ENCODE results near the gene PLXNA3.
A peak's percentile ranks its signal among the peaks of the same experiment; 100 is the strongest.
"Not testable (repeated sequence)": the region's sequence is repeated elsewhere in the genome, so short reads cannot be mapped to it uniquely, and the experiment has no call there.

Gene PLXNA3

GRCh38 chrX:154478728-154479622 lies 20.9 kb downstream of the PLXNA3 start, which contains the start of gene LAGE3:
TSS of gene LAGE3 (minus strand) at chrX:154479281. CDS start at chrX:154478915, 366 bp downstream.
- DNase-seq (ENCODE audit: low read depth in 2 of 2): peak; percentile 82 to 87

- no peak for DNase-seq (ENCODE audit: low read depth in 2 of 2)
Measured at GRCh38 chrX:154481195-154481594, 23.1 kb downstream of the PLXNA3 start.

GRCh38 chrX:154481911-154482601 lies 24.0 kb downstream of the PLXNA3 start:
- DNase-seq (ENCODE audit: low read depth in 2 of 2): no peak

GRCh38 chrX:154482786-154483185 lies 24.7 kb downstream of the PLXNA3 start:
- no peak for DNase-seq (ENCODE audit: low read depth in 2 of 2)

GRCh38 chrX:154483325-154483724 lies 25.2 kb downstream of the PLXNA3 start:
- DNase-seq (ENCODE audit: low read depth in 2 of 2): no peak

- DNase-seq (ENCODE audit: low read depth in 2 of 2): no peak
Measured at GRCh38 chrX:154484255-154485149, 26.4 kb downstream of the PLXNA3 start.

GRCh38 chrX:154485150-154486051 lies 27.3 kb downstream of the PLXNA3 start:
- DNase-seq (ENCODE audit: low read depth in 2 of 2): no peak

- DNase-seq (ENCODE audit: low read depth in 2 of 2): peak in 1 of 2 donors; percentile 16
Measured at GRCh38 chrX:154486052-154486395, 27.9 kb downstream of the PLXNA3 start.

GRCh38 chrX:154486396-154487207 lies 28.5 kb downstream of the PLXNA3 start, which contains the start of gene UBL4A:
TSS of gene UBL4A (minus strand) at chrX:154486615. CDS start at chrX:154486584, 31 bp downstream.
- peak in 1 of 2 donors; percentile 62 for DNase-seq (ENCODE audit: low read depth in 2 of 2)

GRCh38 chrX:154487518-154488290 lies 29.6 kb downstream of the PLXNA3 start:
- no peak for DNase-seq (ENCODE audit: low read depth in 2 of 2)

- DNase-seq (ENCODE audit: low read depth in 2 of 2): no peak
Measured at GRCh38 chrX:154488336-154489075, 30.4 kb downstream of the PLXNA3 start.

- no peak for DNase-seq (ENCODE audit: low read depth in 2 of 2)
Measured at GRCh38 chrX:154489182-154489581, 31.1 kb downstream of the PLXNA3 start.

GRCh38 chrX:154490021-154490413 lies 31.9 kb downstream of the PLXNA3 start:
- no peak for DNase-seq (ENCODE audit: low read depth in 2 of 2)

- DNase-seq (ENCODE audit: low read depth in 2 of 2): peak; percentile 78 to 84
Measured at GRCh38 chrX:154490414-154491083, 32.5 kb downstream of the PLXNA3 start, which contains the start of gene SLC10A3. TSS of gene SLC10A3 (minus strand) at chrX:154490629. CDS start at chrX:154488940, 1,689 bp downstream.

GRCh38 chrX:154494715-154495114 lies 36.6 kb downstream of the PLXNA3 start:
- no peak for DNase-seq (ENCODE audit: low read depth in 2 of 2)

- DNase-seq (ENCODE audit: low read depth in 2 of 2): no peak
Measured at GRCh38 chrX:154495472-154495922, 37.4 kb downstream of the PLXNA3 start.

- not testable (repeated sequence) for DNase-seq (ENCODE audit: low read depth in 2 of 2)
Measured at GRCh38 chrX:154496591-154497137, 38.6 kb downstream of the PLXNA3 start.

All from stimulated activated CD8-positive, alpha-beta memory T cell treated with anti-CD3 and anti-CD28 coated beads, Interleukin-7, amount 100 ng/mL, for 4 hours (primary cell).